ENCODE data around the gene CXXC1. TPM values are rescaled to one million over a fixed set of nuclear protein-coding genes. Genes with fewer than 3 reads are reported as not detected.

The CXXC1 gene
- 40.5 and 47.1 TPM in 2 replicates for total RNA-seq

GRCh38 chr18:50287441-50288347 is at the start of gene CXXC1:
Gene CXXC1, minus strand, starts transcription at chr18:50287692. Its CDS starts 103 bp downstream, at chr18:50287589.

DNA sequence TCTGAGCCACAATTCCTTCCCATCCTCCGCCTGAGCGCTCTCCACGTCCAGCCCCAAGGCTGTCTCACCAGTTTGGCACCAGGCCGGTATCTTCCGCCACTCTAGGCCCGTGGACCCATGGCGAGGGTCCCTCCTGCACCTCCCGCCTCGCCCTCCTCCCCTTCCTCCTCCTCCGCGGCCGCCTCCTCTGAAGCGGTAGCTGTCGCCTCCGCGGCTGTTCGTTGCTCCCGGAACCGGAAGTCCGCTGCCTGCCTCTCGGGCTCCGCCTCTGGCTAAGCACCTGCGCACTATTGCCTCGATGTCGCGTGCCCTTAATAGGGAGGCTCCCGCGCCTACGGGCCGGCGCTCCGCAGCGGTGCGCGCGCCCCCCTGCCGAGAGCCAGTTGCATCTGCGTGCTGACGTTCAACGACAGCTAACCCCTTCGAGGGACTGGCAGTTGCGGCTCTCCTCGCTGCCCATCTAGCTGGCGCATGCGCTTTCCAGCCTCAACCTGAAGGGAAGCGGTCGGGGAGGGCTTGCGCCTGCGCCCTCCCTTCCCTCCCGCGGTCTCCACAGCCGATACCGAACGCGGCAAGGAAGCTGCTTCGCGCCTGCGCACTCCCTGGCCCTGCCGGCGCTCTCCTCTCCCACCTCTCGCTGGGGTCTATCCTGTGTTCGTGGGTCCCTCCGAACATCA is 6.1 kb downstream of the CXXC1 start, which contains the start of gene MBD1:
TSS of gene MBD1 (minus strand) at position 229 of the 677 bp plus-strand sequence. CDS start 1,531 bp downstream, outside the sequence.

DNA sequence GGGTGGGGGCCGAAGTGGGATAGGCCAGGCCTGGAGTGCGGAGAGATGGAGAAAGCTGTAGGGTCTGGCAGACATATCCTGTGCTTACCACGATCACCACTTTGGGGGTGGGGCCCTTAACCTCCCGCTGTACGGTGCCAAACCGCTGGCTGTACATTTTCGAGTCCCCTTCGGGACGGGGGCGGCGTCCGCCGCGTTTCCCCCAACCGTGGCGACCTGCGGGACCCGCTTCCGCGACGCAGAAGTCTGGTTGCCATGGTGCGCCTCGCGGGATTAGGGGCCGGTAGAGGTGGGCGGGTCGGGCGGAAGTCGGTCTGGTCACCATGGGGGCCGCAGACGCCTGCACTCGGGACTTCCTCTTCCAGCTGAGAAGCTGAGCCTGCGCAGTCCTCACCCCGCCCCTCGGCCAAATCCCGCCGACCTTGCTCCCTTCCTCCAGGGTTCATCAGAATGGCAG is 21.2 kb downstream of the CXXC1 start, which contains the start of gene CFAP53:
TSS of gene CFAP53 (minus strand) at position 248 of the 457 bp plus-strand sequence. CDS start at position 157, 91 bp downstream.

Other genes with a start within 250 kb of the CXXC1 start
- 0.18 and 0.28 TPM in 2 replicates for gene MYO5B, start 92.5 kb downstream of the CXXC1 start, total RNA-seq
- 0.71 and 0.74 TPM in 2 replicates for gene CFAP53, start 21.2 kb downstream of the CXXC1 start, total RNA-seq
- 55.6 and 75.3 TPM in 2 replicates for gene MBD1, start 6.2 kb downstream of the CXXC1 start, total RNA-seq
- gene SKA1, start 87.4 kb upstream of the CXXC1 start, total RNA-seq, result 6.6 and 8.1 TPM in 2 replicates

Data from smooth muscle cell of bladder (primary cell).